HL-60 (cell line): ENCODE data around the gene KIAA0930.

Source experiments
- CTCF ChIP-seq: IDR thresholded peaks from one replicate; pipeline ENCODE4 v1.5.1; 2011; ENCODE audit warnings: low read length, control low read depth, inconsistent platforms; ENCODE audit not compliant: insufficient read depth
- POLR2AphosphoS5 ChIP-seq: IDR thresholded peaks from 2 replicates; pipeline ENCODE4 v1.6.1; 2012; ENCODE audit warnings: low read depth
- REST ChIP-seq: IDR thresholded peaks from 2 replicates; pipeline ENCODE4 v1.6.1; 2012; ENCODE audit warnings: low read depth; ENCODE audit not compliant: insufficient replicate concordance

- TF ChIP-seq POLR2AphosphoS5, result 0 out of 2 replicates have a peak, but pooled peaks have one; percentile 39
- no peak for TF ChIP-seq CTCF
- no peak for TF ChIP-seq REST
Observed at GRCh38 chr22:45240104-45240809, 437 bp downstream of the KIAA0930 start.
